ENCODE data around the gene OXT.
A peak's percentile ranks its signal among the peaks of the same experiment; 100 is the strongest.
"Not testable (repeated sequence)": the region's sequence is repeated elsewhere in the genome, so short reads cannot be mapped to it uniquely, and the experiment has no call there.

OXT gene

DNA sequence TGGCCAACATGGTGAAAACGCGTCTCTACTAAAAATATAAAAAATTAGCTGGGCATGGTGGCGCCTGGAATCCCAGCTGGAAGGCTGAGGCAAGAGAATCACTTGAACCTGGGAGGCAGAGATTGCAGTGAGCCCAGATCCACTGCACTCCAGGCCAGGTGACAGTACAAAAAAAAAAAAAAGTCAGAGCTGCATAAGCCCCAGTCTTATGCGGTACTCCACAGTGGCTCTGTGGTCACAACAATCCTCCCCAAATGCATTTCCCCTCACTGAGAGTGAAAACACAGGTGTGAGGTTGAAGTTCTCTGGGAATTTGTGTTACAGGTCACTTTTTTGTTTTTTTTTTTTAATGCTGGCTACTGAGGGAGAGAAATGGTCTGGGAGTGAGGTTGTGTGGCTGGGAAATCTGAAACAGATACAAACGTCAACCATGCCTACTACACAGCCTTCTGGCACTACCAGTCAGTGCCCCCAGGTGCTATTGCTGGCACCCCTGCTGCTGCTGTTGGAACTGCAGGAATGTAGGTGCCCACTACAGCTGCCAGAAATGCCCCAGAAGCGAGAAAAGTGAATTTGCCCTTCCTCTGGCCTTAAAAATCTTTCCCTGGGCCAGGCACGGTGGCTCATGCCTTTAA, 19.9 kb upstream of the OXT start:
- DNase-seq (ENCODE audit: low read depth), result no peak

DNA sequence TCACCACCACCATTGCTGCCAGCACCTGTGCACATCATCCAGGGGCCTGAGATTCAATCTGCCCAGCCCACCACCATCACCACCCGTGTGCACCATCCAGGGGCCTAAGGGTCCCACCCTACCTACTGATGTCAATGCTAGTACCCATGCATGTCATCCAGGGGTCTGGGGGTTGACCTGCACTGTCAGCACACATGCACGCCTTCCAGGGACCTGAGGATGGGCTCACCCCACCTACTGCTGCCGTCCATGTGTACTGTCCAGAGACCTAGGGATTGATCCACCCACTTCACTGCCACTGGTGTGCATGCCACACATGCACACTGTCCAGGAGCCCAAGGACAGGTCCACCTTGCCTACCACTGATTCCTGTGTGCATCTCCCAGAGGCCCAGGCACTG, 11.9 kb upstream of the OXT start:
- DNase-seq (ENCODE audit: low read depth), result no peak

DNA sequence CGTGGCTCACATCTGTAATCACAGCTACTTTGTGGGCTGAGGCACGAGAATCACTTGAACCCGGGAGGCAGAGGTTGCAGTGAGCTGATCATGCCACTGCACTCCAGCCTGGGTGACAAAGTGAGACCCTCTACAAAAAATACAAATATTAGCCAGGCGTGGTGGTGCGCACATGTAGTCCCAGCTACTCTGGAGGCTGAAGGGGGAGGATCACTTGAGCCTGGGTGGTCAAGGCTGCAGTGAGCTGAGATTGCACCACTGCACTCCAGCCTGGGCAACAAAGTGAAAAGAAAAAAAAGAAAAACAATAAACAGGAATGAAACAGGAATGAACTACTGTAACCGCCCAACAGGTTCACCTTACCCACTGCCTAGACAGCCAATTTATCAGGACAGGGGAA, 7.3 kb upstream of the OXT start:
- DNase-seq (ENCODE audit: low read depth), result not testable (repeated sequence)

- DNase-seq (ENCODE audit: low read depth), result no peak
Measured at GRCh38 chr20:3067139-3068014, 4.0 kb upstream of the OXT start.

DNA sequence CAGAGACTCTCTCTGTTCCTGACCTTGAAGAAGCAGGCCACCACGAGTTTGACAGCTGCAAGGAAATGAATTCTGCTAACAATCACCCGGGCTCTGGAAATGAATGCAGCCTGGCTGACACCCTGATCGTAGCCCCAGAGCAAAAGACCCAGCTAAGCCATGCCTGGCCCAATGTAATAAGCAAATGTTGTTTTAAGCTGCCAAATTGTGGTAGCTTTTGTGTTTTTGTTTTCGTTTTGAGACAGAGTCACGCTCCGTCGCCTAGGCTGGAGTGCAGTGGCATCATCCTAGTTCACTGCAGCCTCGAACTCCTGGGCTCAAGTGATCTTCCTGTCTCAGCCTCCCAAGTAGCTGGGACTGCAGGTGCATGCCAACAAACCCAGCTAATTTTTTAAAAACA, 3.3 kb upstream of the OXT start:
- no peak for DNase-seq (ENCODE audit: low read depth)

DNA sequence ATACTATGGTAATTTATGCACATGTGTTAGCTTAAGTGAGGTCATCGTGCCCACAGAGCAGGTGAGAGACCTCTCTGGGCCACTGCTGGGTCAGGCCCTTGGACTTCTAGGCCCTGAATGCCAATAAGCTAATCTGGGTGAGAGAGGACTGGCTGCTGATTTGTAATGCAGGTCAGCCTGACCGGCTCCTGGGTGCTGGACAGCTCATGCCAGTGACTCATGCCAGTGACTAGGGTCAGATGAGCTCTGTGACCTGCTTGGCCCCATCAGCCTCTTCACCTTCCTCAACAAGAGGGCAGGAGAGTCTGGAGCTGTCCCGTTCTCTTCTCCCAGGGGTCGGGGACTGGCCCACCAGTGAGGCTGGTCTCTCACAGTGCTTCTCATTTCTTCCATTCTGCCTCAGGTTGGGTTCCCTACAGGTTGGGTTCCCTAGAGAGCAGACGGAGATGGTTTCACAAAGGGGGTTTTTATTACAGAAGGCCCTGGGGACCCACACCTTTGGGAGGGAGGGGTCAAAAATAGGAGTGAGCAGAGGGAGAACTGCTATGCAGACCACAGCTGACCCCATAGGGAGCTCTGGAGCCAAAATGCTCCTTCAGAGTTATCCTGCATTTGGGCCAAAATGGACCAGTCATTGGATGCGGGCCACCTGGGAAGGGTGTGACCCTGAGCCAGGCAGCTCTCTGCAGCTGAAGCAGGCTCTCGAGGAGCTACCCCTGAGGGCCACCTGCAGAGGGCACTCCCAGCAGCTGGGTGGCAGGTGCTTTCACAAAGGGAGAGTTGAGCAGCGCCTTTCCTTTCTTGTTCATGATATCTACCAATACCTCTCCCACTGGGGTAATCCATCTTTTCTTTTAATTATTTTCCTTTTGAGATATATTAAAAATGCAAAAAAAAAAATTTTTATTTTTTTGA, 2.2 kb upstream of the OXT start:
- no peak for DNase-seq (ENCODE audit: low read depth)

DNA sequence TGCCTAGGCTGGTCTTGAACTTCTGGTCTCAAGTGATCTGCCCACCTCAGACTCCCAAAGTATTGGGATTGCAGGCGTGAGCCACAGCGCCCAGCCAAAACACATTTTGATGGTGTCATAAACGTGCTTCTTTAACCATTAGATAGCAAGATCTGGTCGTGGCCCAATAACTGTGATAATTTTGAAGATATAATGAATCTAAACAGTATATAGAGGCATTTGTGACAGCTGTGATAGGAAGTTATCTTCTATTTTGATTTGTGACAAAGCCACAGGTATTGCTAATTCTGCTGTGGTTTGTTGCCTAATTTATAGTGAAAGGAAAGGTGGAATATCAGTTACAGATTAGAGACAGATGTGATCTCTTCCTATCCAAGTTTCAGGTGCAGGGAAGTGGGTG, 695 bp upstream of the OXT start:
- DNase-seq (ENCODE audit: low read depth), result no peak

- no peak for DNase-seq (ENCODE audit: low read depth)
Measured at GRCh38 chr20:3071266-3071609, 182 bp upstream of the OXT start.

- no peak for DNase-seq (ENCODE audit: low read depth)
Measured at GRCh38 chr20:3072530-3073250, 1.3 kb downstream of the OXT start.

- not testable (repeated sequence) for DNase-seq (ENCODE audit: low read depth)
Measured at GRCh38 chr20:3073251-3073643, 1.8 kb downstream of the OXT start.

- DNase-seq (ENCODE audit: low read depth), result no peak
Measured at GRCh38 chr20:3074812-3075211, 3.4 kb downstream of the OXT start.

GRCh38 chr20:3075315-3075714, 3.9 kb downstream of the OXT start:
- DNase-seq (ENCODE audit: low read depth), result not testable (repeated sequence)

DNA sequence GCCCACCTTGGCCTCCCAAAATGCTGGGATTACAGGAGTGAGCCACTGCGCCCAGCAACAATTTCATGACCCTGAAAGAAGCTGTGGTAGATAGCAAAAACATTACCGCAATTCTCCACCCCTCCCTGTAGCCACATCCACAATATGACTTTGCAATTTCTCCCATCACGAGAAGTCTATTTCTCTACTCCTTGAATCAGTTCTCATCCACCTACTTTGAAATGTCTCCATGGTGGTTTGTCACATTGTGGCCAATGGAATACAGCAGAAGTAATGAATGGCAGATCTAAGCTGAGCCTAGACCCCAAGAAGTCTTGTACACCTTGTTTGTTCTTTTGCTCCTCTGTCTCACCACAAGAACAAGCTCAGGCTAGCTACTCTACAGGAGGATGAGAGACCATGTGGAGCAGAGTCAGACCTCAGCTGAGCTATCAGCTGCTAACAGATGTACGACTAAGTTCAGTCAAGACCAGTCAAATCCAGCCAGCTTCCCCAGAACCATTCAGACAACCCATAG, 6.3 kb downstream of the OXT start:
- DNase-seq (ENCODE audit: low read depth), result no peak

- DNase-seq (ENCODE audit: low read depth), result peak; percentile 22
Measured at GRCh38 chr20:3080939-3081388, 9.5 kb downstream of the OXT start.

- no peak for DNase-seq (ENCODE audit: low read depth)
Measured at GRCh38 chr20:3081641-3082040, 10.2 kb downstream of the OXT start.

DNA sequence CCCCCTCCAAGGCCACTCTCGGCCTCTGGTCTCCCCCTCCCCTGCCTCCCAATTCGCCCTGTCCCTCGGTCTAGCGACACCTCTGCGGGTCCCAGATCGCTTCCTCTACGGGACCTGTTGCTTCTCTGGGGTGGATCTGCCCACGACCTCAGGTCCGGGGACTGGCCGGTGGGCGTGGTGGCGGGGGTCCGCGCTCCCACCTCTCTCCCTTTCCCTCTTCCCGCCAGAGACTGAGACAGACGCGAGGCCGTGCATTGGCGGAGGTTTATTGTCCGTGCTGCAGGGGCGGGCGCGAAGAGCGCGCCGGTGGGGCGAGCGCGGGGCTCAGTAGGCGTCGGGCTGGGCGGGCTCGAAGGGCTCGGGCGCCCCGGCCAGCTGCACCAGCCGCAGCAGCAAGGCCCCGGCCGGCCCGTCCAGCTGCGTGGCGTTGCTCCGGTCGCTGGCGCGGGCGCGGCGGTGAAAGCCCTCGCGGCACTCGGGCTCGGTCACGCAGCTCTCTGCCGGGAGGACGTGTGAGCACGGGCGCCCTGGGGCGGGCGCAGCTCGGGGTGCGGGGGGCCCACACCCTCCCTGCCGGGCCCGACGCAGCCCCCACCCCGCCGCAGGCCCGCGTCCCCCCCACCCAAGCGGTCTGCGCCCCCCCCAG, 11.0 kb downstream of the OXT start:
- no peak for DNase-seq (ENCODE audit: low read depth)

DNA sequence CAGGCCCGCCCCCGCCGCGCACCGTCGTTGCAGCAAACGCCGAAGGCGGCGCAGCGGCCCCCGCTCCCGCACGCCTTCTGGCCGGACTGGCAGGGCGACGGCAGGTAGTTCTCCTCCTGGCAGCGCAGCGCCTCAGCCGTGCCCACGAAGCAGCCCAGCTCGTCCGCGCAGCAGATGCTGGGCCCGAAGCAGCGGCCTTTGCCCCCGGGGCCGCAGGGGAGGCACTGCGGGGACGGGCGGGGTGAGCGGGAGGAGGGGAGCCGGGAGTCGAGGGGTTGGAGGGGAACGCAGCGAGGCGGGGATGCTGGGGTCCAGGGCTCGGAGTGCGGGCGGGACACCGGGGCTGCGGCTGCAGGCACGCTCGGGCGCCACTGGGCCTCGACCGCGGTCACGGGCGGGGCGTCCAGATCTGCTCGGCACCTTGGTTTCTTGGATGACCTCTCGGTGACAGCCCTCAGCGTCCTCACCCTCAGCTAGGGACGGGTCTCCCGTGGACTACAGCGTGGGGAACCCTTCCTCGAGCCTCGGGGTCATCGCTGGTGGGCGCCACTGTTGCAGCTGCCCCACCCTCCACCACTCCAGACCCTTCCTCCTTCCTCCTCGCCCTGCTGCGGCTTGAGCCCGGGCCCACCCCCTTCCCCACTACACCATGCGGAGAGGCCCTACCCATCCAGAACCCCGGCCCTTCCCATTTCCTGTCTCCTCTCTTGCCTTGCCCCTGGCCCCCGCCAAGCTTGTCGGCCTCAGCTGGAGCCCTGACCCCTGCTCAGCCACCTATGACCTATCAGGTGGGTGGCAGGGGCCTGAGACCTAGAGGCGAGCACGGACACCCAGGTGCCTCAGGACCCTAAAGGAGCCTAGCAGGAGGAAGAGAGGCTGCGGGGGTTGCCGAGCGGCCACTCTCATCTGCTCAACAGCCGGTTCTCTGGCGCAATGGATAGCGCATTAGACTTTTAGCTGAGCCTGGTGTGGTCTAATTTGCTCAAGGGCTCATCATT, 11.8 kb downstream of the OXT start:
- DNase-seq (ENCODE audit: low read depth), result no peak

GRCh38 chr20:3084283-3084985, 13.0 kb downstream of the OXT start, which contains the start of gene AVP:
Gene AVP (minus strand): TSS chr20:3084724. CDS start chr20:3084674, 50 bp downstream.
- no peak for DNase-seq (ENCODE audit: low read depth)

DNA sequence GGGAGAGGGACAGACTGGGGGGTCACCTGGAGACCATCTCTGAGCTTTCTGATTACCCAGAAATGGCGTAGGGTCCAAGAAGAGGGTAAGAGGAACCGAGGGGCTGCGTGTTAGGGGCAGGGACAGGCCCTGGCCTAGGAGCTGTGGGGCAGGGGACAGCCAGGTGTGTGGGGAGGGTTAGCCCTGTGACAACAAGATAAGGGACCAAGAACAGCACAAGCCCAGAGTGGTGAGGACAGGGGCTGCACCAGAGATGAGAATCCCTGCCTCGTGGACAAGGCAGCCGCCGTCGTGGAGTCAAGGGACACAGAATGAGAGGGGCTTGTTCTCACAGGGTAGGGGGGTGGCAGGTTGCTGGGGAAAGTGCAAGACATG, 13.6 kb downstream of the OXT start:
- no peak for DNase-seq (ENCODE audit: low read depth)

Data from HS-5 (cell line).